ENCODE measurements around the gene ATF7IP. TPM values are rescaled to one million over a fixed set of nuclear protein-coding genes. Genes with fewer than 3 reads are reported as not detected.

The ATF7IP gene
- total and polyA plus RNA-seq, 2 donors = 15.5 to 97.4 TPM

DNA sequence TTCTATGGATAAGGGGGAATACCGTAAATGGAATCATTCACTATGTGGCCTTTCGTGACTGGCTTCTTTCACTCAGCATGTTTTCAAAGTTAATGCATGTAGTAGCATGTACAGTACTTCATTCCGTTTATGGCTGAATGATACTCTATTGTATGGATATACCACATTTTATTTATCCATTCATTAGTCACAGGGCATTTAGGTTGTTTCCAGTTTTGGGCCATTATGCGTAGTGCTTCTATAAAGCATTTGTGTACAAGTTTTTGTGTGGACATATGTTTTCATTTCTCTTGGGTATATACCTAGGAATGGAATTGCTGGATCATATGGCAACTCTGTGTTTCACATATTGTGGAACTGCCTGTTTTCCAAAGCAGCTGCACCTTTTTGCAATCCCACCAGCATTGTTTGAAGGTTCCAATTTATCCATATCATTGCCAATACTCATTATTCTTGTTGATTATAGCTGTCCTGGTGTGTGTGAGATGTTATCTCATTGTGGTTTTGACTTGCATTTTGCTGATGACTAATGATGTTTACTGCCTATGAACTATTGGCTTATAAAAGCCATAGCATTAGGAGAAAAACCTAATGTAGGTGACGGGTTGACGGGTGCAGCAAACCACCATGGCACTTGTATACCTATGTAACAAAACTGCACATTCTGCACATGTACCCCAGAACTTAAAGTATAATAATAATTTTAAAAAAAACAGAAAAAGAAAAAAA is 45.5 kb downstream of the ATF7IP start:
- Histone ChIP-seq H3K36me3 (ENCODE audit: insufficient read depth) (no peaks in the 10 kb centered on the region), H3K27ac (ENCODE audit: low read depth) (no peak overlapping the region), H3K4me1 (ENCODE audit: insufficient read depth) (no peaks in the 10 kb centered on the region), H3K4me3 (ENCODE audit: low read depth, low read length) (no peak overlapping the region)
- DNase-seq (ENCODE audit: extremely low spot score) = no peak
- WGBS = 92% methylated on average over 6 of the region's 6 CpGs

DNA sequence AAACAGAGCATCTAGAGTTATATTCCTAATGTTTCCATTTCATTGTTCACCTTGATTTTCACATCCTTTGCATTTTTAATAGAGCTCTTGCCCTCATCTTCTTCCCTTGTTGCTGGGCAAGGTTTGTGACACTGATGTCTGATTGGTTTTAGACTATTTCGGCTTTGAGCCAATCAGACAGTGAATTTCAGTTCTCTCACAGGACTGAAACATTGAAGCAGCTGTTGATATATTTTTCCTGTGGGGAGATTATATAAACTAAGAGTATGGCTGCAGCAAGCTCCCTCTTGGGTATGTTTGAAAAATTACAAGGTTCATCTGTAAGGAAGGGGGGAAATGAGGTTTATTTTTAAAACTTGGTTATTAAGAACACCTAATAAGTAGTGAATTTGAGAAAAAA is 51.2 kb downstream of the ATF7IP start:
- Histone ChIP-seq H3K27ac (ENCODE audit: low read depth) (peak overlapping the region; percentile 23), H3K4me1 (ENCODE audit: insufficient read depth) (no peaks in the 10 kb centered on the region), H3K36me3 (ENCODE audit: insufficient read depth) (no peaks in the 10 kb centered on the region), H3K4me3 (ENCODE audit: low read depth, low read length) (no peak overlapping the region)
- 48% methylated on average over 1 of the region's 1 CpG for WGBS
- DNase-seq (ENCODE audit: extremely low spot score) = peak; percentile 61

DNA sequence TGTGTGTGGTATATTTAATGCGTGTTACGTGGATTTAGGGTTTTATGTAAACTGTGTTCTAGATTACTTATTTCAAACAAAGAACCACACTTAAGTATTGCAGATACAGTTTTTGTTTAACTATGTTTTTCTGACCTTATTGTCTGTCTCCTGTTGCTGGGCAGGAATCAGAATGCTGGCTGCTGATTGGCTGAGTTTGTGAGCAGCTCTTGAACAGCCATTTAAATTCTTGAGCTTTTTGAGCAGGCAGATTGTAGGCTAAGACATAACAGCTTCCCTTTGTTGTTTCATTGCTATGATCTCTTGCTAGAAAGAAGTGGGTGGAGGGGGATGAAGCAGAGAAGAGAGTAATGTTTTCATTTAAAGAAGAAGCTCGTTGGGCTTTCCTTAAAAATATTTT is 52.2 kb downstream of the ATF7IP start:
- H3K4me3 ChIP-seq (ENCODE audit: low read depth, low read length) = no peak overlapping the region
- no peak overlapping the region for H3K27ac ChIP-seq (ENCODE audit: low read depth)
- peak; percentile 63 for DNase-seq (ENCODE audit: extremely low spot score)
- 63% methylated on average over 3 of the region's 3 CpGs for WGBS
- no peaks in the 10 kb centered on the region for H3K4me1 ChIP-seq (ENCODE audit: insufficient read depth)
- no peaks in the 10 kb centered on the region for H3K36me3 ChIP-seq (ENCODE audit: insufficient read depth)

DNA sequence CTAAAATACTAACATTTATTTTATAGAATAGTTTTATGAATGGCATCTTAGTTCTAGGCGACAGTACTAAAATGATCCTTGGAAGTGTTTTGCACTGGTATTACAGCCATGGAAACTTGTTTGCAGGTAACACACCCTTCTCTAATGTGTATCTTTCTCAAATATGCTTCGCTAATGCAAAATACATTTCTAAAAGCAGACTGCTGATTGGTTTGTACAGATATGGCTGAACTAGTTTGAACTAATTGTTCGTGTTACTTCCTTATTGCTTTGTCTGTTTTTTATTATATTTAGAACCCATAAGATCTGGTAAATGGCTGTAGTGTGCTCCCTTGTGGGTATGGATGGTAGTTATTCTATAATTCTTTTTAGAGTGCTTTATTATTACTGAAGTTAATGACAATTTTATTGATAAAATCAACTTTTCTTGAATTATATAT is 53.0 kb downstream of the ATF7IP start:
- H3K27ac ChIP-seq (ENCODE audit: low read depth) = no peak overlapping the region
- H3K4me1 ChIP-seq (ENCODE audit: insufficient read depth) = no peaks in the 10 kb centered on the region
- WGBS = 50% methylated on average over 3 of the region's 3 CpGs
- H3K36me3 ChIP-seq (ENCODE audit: insufficient read depth) = no peaks in the 10 kb centered on the region
- peak; percentile 29 for DNase-seq (ENCODE audit: extremely low spot score)
- no peak overlapping the region for H3K4me3 ChIP-seq (ENCODE audit: low read depth, low read length)

DNA sequence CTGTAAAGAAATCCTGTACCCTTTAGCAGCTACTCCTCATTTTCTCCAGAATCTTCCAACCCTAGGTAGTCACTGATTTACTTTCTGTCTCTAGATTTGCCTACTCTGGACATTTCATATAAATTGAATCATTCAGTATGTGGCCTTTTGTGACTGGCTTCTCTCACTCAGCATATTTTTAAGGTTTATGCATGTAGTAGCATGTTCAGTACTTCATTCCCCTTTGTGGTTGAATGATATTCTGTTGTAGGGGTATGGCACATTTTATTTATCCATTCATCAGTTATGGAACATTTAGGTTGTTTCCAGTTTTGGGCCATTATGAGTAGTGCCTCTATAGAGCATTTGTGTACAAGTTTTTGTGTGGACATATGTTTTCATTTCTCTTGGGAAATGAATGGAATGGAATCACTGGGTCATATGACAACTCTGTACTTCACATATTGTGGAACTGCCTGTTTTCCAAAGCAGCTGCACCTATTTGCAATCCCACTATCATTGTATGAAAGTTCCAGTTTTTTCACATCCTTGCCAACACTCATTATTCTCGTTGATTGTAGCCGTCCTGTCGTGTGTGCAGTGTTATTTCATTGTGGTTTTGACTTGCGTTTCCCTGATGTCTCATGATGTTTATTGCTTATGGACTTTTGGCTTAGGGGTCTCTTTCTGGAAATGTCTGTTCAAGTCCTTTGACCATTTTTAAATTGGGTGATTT is 57.2 kb downstream of the ATF7IP start:
- DNase-seq (ENCODE audit: extremely low spot score) = no peak
- WGBS = 95% methylated on average over 4 of the region's 4 CpGs
- peaks cover 2% of the 10 kb centered on the region for H3K36me3 ChIP-seq (ENCODE audit: insufficient read depth)
- no peaks in the 10 kb centered on the region for H3K4me1 ChIP-seq (ENCODE audit: insufficient read depth)
- H3K27ac ChIP-seq (ENCODE audit: low read depth) = no peak overlapping the region
- no peak overlapping the region for H3K4me3 ChIP-seq (ENCODE audit: low read depth, low read length)

DNA sequence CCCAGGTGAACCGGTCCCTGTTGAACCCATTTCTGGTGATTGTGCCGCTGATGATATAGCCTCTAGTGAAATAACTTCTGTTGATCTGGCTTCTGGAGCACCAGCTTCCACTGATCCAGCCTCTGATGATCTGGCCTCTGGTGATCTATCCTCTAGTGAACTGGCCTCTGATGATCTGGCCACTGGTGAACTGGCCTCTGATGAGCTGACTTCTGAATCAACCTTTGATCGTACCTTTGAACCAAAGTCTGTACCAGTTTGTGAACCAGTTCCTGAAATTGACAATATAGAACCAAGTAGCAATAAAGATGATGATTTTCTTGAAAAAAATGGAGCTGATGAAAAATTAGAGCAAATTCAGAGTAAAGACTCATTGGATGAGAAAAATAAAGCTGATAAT is 59.1 kb downstream of the ATF7IP start:
- H3K27ac ChIP-seq (ENCODE audit: low read depth) = no peak overlapping the region
- H3K36me3 ChIP-seq (ENCODE audit: insufficient read depth) = peaks cover 2% of the 10 kb centered on the region
- DNase-seq (ENCODE audit: extremely low spot score) = no peak
- H3K4me1 ChIP-seq (ENCODE audit: insufficient read depth) = no peaks in the 10 kb centered on the region
- no peak overlapping the region for H3K4me3 ChIP-seq (ENCODE audit: low read depth, low read length)
- WGBS = over 99% methylated on average over 3 of the region's 3 CpGs

DNA sequence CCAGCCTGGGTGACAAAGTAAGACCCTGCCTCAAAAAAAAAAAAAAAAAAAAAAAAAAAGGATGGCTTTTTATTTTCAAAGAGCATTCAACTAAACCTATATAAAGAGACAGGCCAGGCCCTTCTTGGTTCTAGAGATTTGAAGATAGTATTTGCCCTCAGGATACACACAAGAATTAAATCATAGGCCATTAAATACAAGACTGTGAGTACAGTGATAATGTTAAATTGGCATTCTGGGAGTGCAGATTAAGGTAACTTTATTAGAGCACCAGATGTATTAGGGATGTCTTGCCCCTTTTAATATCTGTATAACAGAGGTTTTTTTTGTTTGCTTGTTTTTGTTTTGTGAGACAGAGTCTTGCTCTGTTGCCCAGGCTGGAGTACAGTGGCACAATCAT is 61.3 kb downstream of the ATF7IP start:
- H3K4me3 ChIP-seq (ENCODE audit: low read depth, low read length) = no peak overlapping the region
- H3K27ac ChIP-seq (ENCODE audit: low read depth) = no peak overlapping the region
- no peak for DNase-seq (ENCODE audit: extremely low spot score)
- H3K4me1 ChIP-seq (ENCODE audit: insufficient read depth) = no peaks in the 10 kb centered on the region
- peaks cover 2% of the 10 kb centered on the region for H3K36me3 ChIP-seq (ENCODE audit: insufficient read depth)

DNA sequence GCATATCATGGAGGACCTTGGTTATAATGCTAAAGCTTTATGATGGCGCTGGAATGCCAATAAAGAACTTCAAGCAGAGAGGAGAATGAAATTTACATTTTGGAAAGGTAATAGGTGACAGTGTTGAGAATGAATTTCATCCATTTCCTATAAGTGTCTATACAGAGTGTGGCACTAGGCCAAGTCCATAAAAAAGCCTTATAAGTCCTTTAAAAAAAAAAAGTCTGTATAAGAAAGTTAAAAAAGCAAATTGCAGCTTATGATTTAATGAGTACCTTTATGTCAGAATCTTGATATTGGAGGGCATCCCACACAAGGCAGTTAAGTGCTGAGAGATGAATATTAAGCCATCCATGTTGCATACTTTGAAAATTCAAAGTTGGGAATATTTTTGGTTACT is 62.4 kb downstream of the ATF7IP start:
- 93% methylated on average over 1 of the region's 1 CpG for WGBS
- Histone ChIP-seq H3K27ac (ENCODE audit: low read depth) (no peak overlapping the region), H3K4me3 (ENCODE audit: low read depth, low read length) (no peak overlapping the region), H3K36me3 (ENCODE audit: insufficient read depth) (peaks cover 2% of the 10 kb centered on the region), H3K4me1 (ENCODE audit: insufficient read depth) (no peaks in the 10 kb centered on the region)
- DNase-seq (ENCODE audit: extremely low spot score) = no peak

DNA sequence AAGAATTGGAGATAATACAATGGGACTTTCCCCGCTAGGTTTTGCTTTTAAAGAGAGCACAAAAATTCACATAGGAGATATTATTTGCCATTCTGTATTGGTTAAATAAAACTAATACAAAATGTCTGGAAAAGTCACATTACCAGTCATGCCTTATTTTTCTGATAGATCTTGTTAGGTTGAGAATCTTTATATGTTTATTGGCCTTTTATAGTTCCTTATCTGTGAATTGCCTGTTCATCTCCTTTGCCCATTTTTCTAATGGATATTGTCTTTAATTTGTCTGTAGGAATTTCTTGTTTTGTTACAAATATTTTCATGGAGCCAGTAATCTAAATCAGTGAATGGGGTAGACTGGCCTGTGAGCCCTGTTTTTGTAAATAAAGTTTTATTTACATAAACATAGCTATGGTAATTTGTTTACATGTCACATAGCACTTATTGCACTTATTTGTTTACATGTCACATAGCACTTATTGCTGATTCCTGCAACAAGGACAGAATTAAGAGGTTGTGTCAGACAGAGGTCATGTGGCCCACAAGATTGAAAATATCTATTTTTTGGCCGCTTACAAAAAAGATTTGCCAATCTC is 65.0 kb downstream of the ATF7IP start:
- no peak for DNase-seq (ENCODE audit: extremely low spot score)
- H3K4me3 ChIP-seq (ENCODE audit: low read depth, low read length) = no peak overlapping the region
- no peaks in the 10 kb centered on the region for H3K4me1 ChIP-seq (ENCODE audit: insufficient read depth)
- H3K27ac ChIP-seq (ENCODE audit: low read depth) = no peak overlapping the region
- no peaks in the 10 kb centered on the region for H3K36me3 ChIP-seq (ENCODE audit: insufficient read depth)
- 99% methylated on average over 2 of the region's 2 CpGs for WGBS

DNA sequence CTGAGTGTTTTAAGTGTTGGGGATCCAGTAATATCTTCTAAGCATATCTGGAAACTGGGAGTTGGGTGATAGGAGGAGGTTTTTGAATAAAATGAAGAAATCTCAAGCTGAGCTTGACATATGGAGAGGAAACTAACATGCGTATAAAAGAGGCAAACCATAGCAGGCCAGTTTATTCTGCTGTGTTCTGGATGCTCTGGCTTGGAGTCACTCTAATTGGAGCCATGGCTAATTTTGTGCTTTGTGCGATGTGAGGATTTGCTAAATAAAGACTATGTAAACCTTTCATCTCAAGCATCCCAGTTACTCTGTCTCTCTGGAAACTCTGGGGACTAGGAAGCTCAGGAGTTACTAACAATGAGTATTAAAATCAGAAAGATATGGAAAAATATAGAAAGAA is 66.5 kb downstream of the ATF7IP start:
- DNase-seq (ENCODE audit: extremely low spot score) = no peak
- Histone ChIP-seq H3K27ac (ENCODE audit: low read depth) (no peak overlapping the region), H3K4me3 (ENCODE audit: low read depth, low read length) (no peak overlapping the region), H3K36me3 (ENCODE audit: insufficient read depth) (no peaks in the 10 kb centered on the region), H3K4me1 (ENCODE audit: insufficient read depth) (no peaks in the 10 kb centered on the region)
- WGBS = 65% methylated on average over 2 of the region's 2 CpGs

DNA sequence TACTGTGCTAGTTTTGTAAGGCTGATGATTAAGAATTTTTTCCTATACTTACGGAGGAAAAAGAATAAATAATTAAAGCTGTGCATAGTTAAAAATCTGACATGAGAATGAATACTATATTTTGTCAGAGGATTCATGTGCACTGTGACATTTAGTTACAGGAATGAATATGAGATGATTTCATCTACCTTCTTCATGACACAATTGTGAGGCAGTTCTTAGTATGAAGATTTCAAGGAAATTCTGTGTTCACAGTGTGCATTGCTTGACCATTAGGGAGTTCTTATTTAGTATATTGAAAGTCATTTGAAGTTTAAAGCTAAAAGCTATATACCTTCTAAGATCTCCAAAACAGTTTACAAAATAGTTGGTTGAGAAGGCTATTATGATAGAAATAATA is 70.1 kb downstream of the ATF7IP start:
- H3K27ac ChIP-seq (ENCODE audit: low read depth) = no peak overlapping the region
- WGBS = 94% methylated on average over 1 of the region's 1 CpG
- H3K4me1 ChIP-seq (ENCODE audit: insufficient read depth) = no peaks in the 10 kb centered on the region
- peaks cover 3% of the 10 kb centered on the region for H3K36me3 ChIP-seq (ENCODE audit: insufficient read depth)
- H3K4me3 ChIP-seq (ENCODE audit: low read depth, low read length) = no peak overlapping the region
- no peak for DNase-seq (ENCODE audit: extremely low spot score)

DNA sequence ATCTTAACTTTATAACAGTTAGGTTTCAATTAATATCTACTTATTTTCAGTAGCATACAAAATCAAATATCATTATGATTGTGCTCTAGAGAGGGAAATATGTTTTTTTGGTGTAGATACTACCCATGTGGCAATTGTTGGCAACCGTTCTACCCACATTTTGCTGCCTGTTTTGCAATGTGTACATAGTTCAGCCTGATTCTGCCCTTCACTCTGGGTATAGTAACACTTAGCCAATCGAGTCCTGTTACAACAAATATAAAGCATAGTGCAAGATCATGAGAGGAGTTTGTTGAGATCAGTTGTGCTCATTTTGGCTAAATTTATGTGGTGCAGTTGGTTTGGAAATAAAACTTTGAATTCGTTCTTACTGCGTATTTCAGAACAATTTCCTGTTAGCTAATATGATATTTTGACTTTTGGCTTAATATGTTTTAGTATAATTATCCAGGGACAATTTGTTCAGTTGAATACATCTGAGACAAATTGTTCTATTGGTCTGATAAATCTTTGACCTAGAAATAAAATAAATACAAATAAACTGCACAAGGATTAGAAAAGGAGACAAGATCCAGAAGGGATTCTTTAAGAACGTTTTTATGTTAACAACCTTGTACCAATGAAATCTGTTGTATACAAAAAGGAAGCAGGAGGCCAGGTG is 76.9 kb downstream of the ATF7IP start:
- WGBS = 57% methylated on average over 5 of the region's 5 CpGs
- Histone ChIP-seq H3K36me3 (ENCODE audit: insufficient read depth) (peaks cover 6% of the 10 kb centered on the region), H3K4me1 (ENCODE audit: insufficient read depth) (no peaks in the 10 kb centered on the region), H3K4me3 (ENCODE audit: low read depth, low read length) (no peak overlapping the region), H3K27ac (ENCODE audit: low read depth) (no peak overlapping the region)
- DNase-seq (ENCODE audit: extremely low spot score) = no peak

DNA sequence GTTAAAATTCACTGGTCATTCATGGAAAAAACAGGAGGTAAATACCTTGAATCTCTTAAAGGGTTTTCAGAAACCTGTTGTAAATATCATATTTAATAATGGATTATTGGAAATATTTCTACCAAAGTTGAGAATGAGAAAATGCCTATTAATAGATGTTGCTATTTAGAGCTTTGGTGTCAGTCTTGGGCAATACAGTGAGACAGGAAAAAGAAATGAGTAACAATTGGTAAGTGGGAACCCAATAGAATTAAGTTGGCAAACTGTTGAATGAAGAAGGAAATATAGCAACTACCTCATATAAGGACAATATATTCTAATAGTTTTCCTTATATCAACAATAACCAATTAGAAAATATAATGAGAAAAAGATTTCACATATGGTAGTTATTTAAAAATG is 78.0 kb downstream of the ATF7IP start:
- Histone ChIP-seq H3K4me3 (ENCODE audit: low read depth, low read length) (no peak overlapping the region), H3K36me3 (ENCODE audit: insufficient read depth) (peaks cover 6% of the 10 kb centered on the region), H3K4me1 (ENCODE audit: insufficient read depth) (no peaks in the 10 kb centered on the region), H3K27ac (ENCODE audit: low read depth) (no peak overlapping the region)
- no peak for DNase-seq (ENCODE audit: extremely low spot score)

DNA sequence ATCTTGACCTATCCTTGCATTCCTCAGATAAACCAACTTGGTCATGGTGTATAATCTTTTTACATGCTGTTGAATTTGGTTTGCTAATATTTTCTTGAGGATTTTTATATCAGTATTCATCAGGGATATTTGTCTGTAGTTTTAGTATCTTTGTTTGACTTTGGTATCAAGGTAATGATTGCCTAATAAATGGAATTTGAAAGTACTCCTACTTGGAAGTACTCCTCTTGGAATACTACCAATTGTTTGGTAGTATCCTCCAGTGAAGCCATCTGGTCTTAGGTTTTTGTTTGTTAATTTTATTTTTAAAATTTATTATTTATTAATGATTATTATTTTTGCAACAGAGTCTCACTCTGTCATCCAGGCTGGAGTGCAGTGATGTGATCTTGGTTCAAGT is 85.0 kb downstream of the ATF7IP start:
- H3K4me3 ChIP-seq (ENCODE audit: low read depth, low read length) = no peak overlapping the region
- no peak for DNase-seq (ENCODE audit: extremely low spot score)
- no peak overlapping the region for H3K27ac ChIP-seq (ENCODE audit: low read depth)
- no peaks in the 10 kb centered on the region for H3K36me3 ChIP-seq (ENCODE audit: insufficient read depth)
- no peaks in the 10 kb centered on the region for H3K4me1 ChIP-seq (ENCODE audit: insufficient read depth)

All from urinary bladder (tissue), 4 donors.